ENCODE results near the gene OTUD4.
"Not testable (repeated sequence)": the region's sequence is repeated elsewhere in the genome, so short reads cannot be mapped to it uniquely, and the experiment has no call there.

Gene OTUD4

DNA sequence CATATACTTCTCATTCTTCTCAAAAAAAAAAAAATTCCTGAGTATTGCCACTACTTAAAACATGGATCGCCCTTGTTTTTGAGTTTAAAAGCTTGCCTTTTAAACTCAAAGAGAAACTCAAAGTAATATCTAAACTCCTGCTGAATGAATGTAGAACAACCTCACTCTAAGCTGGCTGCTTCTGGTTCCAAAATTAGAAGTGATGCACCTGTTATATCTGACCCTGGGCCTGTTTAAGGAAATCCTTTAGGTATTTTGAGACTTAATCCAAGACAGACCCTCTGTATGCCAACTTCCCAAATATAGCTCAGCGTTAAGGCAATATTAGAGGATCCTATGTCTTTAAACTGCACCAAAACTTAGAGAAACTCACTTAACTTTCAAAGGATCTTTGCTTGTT, 1.8 kb upstream of the OTUD4 start:
- TF ChIP-seq CTCF (IDR thresholded peaks at IDR 0.05; ENCODE audit: extremely low read depth, insufficient read depth, missing control alignments) = no peak
- peak; percentile 46 for DNase-seq (ENCODE audit: low spot score)
- in situ Hi-C loops (cut with MboI; ENCODE audit: low pct_unique_long_range_greater_than_20kb, low sequenced_read_pairs, unreplicated experiment) = no loop called here

DNA sequence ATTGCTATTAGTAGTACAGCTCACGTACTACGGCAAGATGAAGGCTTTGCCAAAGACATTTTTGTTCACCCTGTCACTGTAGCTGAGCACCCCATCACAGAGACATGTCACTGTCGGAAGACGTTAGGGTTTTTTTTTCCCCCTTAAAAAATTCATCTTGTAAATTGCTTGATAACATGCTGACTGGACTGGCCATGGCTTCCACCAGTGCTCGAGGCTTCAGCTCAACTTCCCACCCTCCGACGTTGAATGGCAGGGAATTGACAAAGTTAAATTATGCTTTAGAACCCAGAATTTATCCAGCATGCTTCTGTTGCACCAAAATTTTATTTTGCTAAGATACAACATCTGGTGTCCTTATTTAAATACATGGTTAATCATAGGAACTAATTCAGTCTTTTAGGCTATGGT, 707 bp upstream of the OTUD4 start:
- TF ChIP-seq CTCF (IDR thresholded peaks at IDR 0.05; ENCODE audit: extremely low read depth, insufficient read depth, missing control alignments) = no peak
- peak; percentile 28 for DNase-seq (ENCODE audit: low spot score)
- in situ Hi-C loops (cut with MboI; ENCODE audit: low pct_unique_long_range_greater_than_20kb, low sequenced_read_pairs, unreplicated experiment) = no loop called here

DNA sequence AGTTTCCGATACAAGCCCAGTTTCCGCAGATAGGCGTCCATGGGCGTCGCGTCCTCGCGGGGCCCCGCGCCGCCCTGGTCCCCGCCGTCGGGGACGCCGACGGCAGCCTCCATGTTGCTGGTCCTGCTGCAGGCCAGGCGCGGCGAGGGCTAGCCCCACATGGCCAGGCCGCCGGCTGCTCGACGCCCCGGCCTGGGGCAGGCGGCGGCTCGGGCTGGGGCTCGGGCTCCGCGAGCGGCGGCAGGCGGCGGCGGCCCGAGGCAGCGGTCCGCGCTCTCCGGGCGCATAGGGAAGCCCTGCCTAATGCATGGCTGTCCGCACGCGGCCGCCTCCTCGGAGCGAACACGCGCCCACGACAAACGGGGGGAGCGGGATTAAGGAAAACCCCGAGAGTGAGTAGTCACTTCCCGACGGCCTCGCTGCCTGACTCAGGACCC, 510 bp downstream of the OTUD4 start:
- in situ Hi-C loops (cut with MboI; ENCODE audit: low pct_unique_long_range_greater_than_20kb, low sequenced_read_pairs, unreplicated experiment) = not testable (repeated sequence)
- DNase-seq (ENCODE audit: low spot score) = peak; percentile 34

GRCh38 chr4:145179281-145179860, 1.0 kb downstream of the OTUD4 start:
- peak; percentile 85 for DNase-seq (ENCODE audit: low spot score)
- in situ Hi-C loops (cut with MboI; ENCODE audit: low pct_unique_long_range_greater_than_20kb, low sequenced_read_pairs, unreplicated experiment) = no loop called here
- no peak for TF ChIP-seq CTCF (IDR thresholded peaks at IDR 0.05; ENCODE audit: extremely low read depth, insufficient read depth, missing control alignments)

DNA sequence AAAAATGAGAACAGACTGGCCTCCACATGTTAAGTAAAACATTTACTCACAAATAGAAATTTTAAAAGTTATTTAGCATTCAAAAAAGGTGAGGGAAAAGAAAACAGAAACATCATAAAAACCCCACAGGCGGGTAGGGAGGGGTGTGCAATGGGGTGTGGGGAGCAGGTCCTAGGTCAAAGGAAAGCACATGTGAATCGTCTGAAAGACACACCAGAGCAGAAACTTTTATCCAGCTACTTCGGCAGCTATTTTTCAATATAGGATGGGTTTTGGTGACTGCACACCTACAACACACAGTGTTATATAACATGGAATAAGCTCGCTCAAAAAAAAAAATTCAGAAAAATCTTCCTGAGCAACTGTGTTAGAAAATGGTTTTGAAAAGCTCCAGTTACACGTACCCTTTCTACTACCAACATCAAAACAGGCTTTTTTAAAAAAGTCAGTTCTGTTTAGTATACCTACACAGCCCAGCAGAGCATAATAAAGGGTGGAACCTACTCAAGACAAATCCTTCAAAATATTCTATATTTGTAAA, 1.6 kb downstream of the OTUD4 start:
- in situ Hi-C loops (cut with MboI; ENCODE audit: low pct_unique_long_range_greater_than_20kb, low sequenced_read_pairs, unreplicated experiment) = no loop called here
- TF ChIP-seq CTCF (IDR thresholded peaks at IDR 0.05; ENCODE audit: extremely low read depth, insufficient read depth, missing control alignments) = no peak
- no peak for DNase-seq (ENCODE audit: low spot score)

DNA sequence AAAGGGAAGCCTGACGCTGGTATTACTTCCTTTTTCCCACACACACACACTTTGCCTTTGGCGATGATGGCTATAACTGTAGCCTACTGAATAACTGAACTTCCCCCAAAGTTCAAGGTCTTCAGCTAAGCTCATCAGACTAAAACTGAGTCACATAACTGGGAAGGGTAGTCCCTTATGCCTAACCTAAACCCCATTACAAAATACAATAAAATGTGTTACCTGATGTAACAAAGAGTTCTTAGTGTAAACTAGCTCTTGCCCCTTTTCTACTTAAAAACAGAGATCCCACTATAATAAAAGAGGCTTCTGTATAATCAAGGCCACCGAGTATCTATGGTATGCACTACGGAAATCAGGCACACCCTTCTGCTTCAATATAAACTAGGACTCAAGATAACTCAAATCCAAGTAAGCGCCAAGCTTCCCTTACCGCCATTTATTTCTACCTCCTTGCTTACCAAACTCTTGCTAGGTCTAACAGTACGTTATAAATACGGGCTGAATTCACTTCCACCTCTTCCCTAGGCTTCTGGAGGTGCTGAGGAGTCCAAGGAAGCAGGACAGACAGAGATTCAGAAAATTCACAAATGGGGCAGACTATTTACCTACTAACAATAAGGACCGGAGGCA, 2.4 kb downstream of the OTUD4 start:
- TF ChIP-seq CTCF (IDR thresholded peaks at IDR 0.05; ENCODE audit: extremely low read depth, insufficient read depth, missing control alignments) = no peak
- DNase-seq (ENCODE audit: low spot score) = no peak
- in situ Hi-C loops (cut with MboI; ENCODE audit: low pct_unique_long_range_greater_than_20kb, low sequenced_read_pairs, unreplicated experiment) = no loop called here

DNA sequence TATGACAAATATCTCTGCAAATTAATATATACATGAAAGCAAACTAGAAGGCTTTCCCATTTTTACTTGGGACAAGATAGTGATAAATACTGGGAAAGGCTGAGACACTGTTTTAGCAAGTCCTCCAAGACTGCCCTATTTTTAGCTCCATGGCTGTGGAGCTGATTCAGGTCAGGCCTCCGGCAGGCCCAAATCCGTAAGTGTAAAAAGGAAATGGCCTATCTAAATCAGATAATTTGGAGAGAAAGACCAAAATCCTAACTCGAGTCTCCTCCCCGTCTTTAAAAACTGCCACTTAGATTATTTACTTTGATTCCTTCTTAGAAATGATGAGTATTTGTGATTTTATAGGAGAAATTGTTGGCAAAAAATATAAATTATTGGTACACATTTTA, 2.9 kb downstream of the OTUD4 start:
- DNase-seq (ENCODE audit: low spot score) = no peak
- in situ Hi-C loops (cut with MboI; ENCODE audit: low pct_unique_long_range_greater_than_20kb, low sequenced_read_pairs, unreplicated experiment) = no loop called here
- TF ChIP-seq CTCF (IDR thresholded peaks at IDR 0.05; ENCODE audit: extremely low read depth, insufficient read depth, missing control alignments) = no peak
